H1 (cell line): ENCODE measurements around the gene NMRAL1. TPM values are rescaled to one million over a fixed set of nuclear protein-coding genes. Genes with fewer than 3 reads are reported as not detected.

Experiments
- CTCF ChIA-PET: fragments of 300-600 bp; sonication (Branson Sonifier 250); formaldehyde crosslinking; loops from one replicate; lab custom pipeline; 2021; ENCODE audit not compliant: partially characterized antibody; lab: Charles Lee
- POLR2A ChIA-PET: fragments of 300-600 bp; sonication (Branson Sonifier 250); formaldehyde crosslinking; loops from one replicate; lab custom pipeline; 2021; ENCODE audit warnings: inconsistent platforms; ENCODE audit not compliant: partially characterized antibody; lab: Charles Lee
- DNase-seq, 2 experiments: peaks; one replicate each; pipeline versions ENCODE4 v3.0.0 to v3.0.0-alpha.2; 2010 to 2022; ENCODE audit warnings: low spot score in 2 of 2, low read depth in 1 of 2, mixed read lengths in 1 of 2
- FAIRE-seq: peaks from 2 replicates; lab custom pipeline; 2011; peaks lifted over from hg19 to GRCh38; lab: Jason Lieb, UNC
- H2AFZ ChIP-seq: 2 replicates; pipeline ENCODE4 v1.8.1; 2012; ENCODE audit warnings: low read length, inconsistent platforms
- H2AK5ac ChIP-seq: 2 replicates; pipeline ENCODE4 v1.6.1; 2013; ENCODE audit warnings: low read depth, low read length
- H2BK120ac ChIP-seq: replicated peaks from 2 replicates; pipeline ENCODE3; 2013; ENCODE audit warnings: low read depth, low read length, inconsistent platforms
- H2BK12ac ChIP-seq: 2 replicates; pipeline ENCODE4 v1.6.1; 2013; ENCODE audit warnings: low read depth, low read length
- H2BK15ac ChIP-seq: 2 replicates; pipeline ENCODE4 v1.6.1; 2013; ENCODE audit warnings: low read length
- H2BK20ac ChIP-seq: 2 replicates; pipeline ENCODE4 v1.6.1; 2013; ENCODE audit warnings: low read length
- H2BK5ac ChIP-seq: 2 replicates; pipeline ENCODE4 v1.6.1; 2013; ENCODE audit warnings: low read depth, low read length
- H3K14ac ChIP-seq: 2 replicates; pipeline ENCODE4 v1.6.1; 2013; ENCODE audit warnings: inconsistent platforms; ENCODE audit not compliant: insufficient read length
- H3K18ac ChIP-seq: 2 replicates; pipeline ENCODE4 v1.6.1; 2013; ENCODE audit warnings: low read length; ENCODE audit errors: extremely low read depth
- H3K23ac ChIP-seq: 2 replicates; pipeline ENCODE4 v1.6.1; 2013; ENCODE audit warnings: inconsistent platforms; ENCODE audit not compliant: insufficient read length
- H3K23me2 ChIP-seq: 2 replicates; pipeline ENCODE4 v1.6.1; 2013; ENCODE audit warnings: low read depth, low read length
- H3K27ac ChIP-seq: 2 replicates; pipeline ENCODE4 v1.6.1; 2011; ENCODE audit warnings: low read depth, low read length, inconsistent platforms
- H3K27me3 ChIP-seq, 4 experiments: replicated peaks in 1 of 4; 1 replicate in 1 of 4; 2 replicates in 3 of 4; pipeline versions ENCODE4 v1.6.1 to v1.8.1; 2011 to 2013; ENCODE audit warnings: low read length in 3 of 4, mild to moderate bottlenecking in 3 of 4, inconsistent platforms in 2 of 4, mixed read lengths in 2 of 4, moderate library complexity in 1 of 4; ENCODE audit not compliant: control insufficient read depth in 3 of 4, insufficient read depth in 3 of 4; ENCODE audit errors: extremely low read depth in 1 of 4
- H3K36me3 ChIP-seq, 4 experiments: 2 replicates each; pipeline versions ENCODE4 v1.6.1 to v1.8.1; 2011 to 2013; ENCODE audit warnings: mild to moderate bottlenecking in 4 of 4, low read length in 3 of 4, moderate library complexity in 2 of 4, control low read depth in 1 of 4, inconsistent platforms in 1 of 4; ENCODE audit not compliant: insufficient read depth in 4 of 4, control insufficient read depth in 2 of 4
- H3K4ac ChIP-seq: replicated peaks from 2 replicates; pipeline ENCODE3; 2013; ENCODE audit warnings: low read length, low read depth, mixed read lengths, inconsistent platforms; ENCODE audit not compliant: insufficient read length
- H3K4me1 ChIP-seq, 4 experiments: replicated peaks in 1 of 4; 1 replicate in 1 of 4; 2 replicates in 3 of 4; pipeline versions ENCODE4 v1.6.1 to v1.8.1; 2011 to 2013; ENCODE audit warnings: low read length in 3 of 4, inconsistent platforms in 2 of 4, mixed read lengths in 1 of 4; ENCODE audit not compliant: insufficient read depth in 4 of 4, control insufficient read depth in 3 of 4
- H3K4me2 ChIP-seq, 2 experiments: 2 replicates each; pipeline versions ENCODE4 v1.6.1 to v1.8.1; 2011 to 2013; ENCODE audit warnings: low read depth in 2 of 2, low read length in 2 of 2, control low read depth in 1 of 2, inconsistent platforms in 1 of 2, mild to moderate bottlenecking in 1 of 2; ENCODE audit not compliant: insufficient read depth in 1 of 2
- H3K4me3 ChIP-seq, 4 experiments: fragments of 200-600, 300-600 bp in 1 of 4; sonication (generic), shearing (Covaris generic), sonication (Bioruptor Twin) in 1 of 4; 2 replicates each; pipeline versions ENCODE4 v1.5.1 to v1.8.1; 2011 to 2016; ENCODE audit warnings: low read length in 4 of 4, low read depth in 3 of 4, control low read depth in 2 of 4, inconsistent platforms in 2 of 4, mild to moderate bottlenecking in 2 of 4, mixed read lengths in 1 of 4, moderate library complexity in 1 of 4; ENCODE audit not compliant: insufficient read depth in 2 of 4; ENCODE audit errors: extremely low read depth in 1 of 4
- H3K56ac ChIP-seq: replicated peaks from 2 replicates; pipeline ENCODE3; 2013; ENCODE audit warnings: low read depth, mild to moderate bottlenecking, mixed read lengths, low read length, inconsistent platforms; ENCODE audit not compliant: insufficient read length
- H3K79me1 ChIP-seq: 2 replicates; pipeline ENCODE4 v1.6.1; 2013; ENCODE audit warnings: low read depth, low read length, control low read depth
- H3K79me2 ChIP-seq, 2 experiments: 2 replicates each; pipeline versions ENCODE4 v1.6.1 to v1.8.1; 2012 to 2013; ENCODE audit warnings: low read length in 2 of 2, mild to moderate bottlenecking in 2 of 2, inconsistent platforms in 1 of 2; ENCODE audit not compliant: insufficient read depth in 2 of 2, control insufficient read depth in 1 of 2
- H3K9ac ChIP-seq, 4 experiments: replicated peaks in 1 of 4; 1 replicate in 1 of 4; 2 replicates in 3 of 4; pipeline versions ENCODE4 v1.6.1 to v1.8.1; 2011 to 2013; ENCODE audit warnings: low read depth in 3 of 4, low read length in 3 of 4, control low read depth in 2 of 4, mild to moderate bottlenecking in 2 of 4, moderate library complexity in 2 of 4, inconsistent platforms in 1 of 4; ENCODE audit errors: extremely low read depth in 1 of 4
- H3K9me3 ChIP-seq, 2 experiments: 2 replicates each; pipeline versions ENCODE4 v1.6.1 to v1.8.1; 2012 to 2013; ENCODE audit warnings: mild to moderate bottlenecking in 2 of 2, moderate library complexity in 2 of 2, control low read depth in 1 of 2, inconsistent platforms in 1 of 2, low read depth in 1 of 2, low read length in 1 of 2, mixed read lengths in 1 of 2; ENCODE audit not compliant: insufficient read depth in 2 of 2
- H4K20me1 ChIP-seq, 2 experiments: replicated peaks in 1 of 2; 2 replicates each; pipeline versions ENCODE3 to v1.8.1; 2011 to 2013; ENCODE audit warnings: inconsistent platforms in 2 of 2, low read length in 2 of 2, mild to moderate bottlenecking in 1 of 2; ENCODE audit not compliant: insufficient read depth in 2 of 2, control insufficient read depth in 1 of 2
- H4K5ac ChIP-seq: 2 replicates; pipeline ENCODE4 v1.6.1; 2013; ENCODE audit warnings: low read length, low read depth, mixed read lengths, inconsistent platforms; ENCODE audit not compliant: insufficient read length
- H4K8ac ChIP-seq: 2 replicates; pipeline ENCODE4 v1.8.0; 2013; ENCODE audit warnings: mild to moderate bottlenecking, moderate library complexity, low read length, inconsistent platforms; ENCODE audit not compliant: insufficient read depth; ENCODE audit errors: extremely low read depth
- H4K91ac ChIP-seq: replicated peaks from 2 replicates; pipeline ENCODE3; 2013; ENCODE audit warnings: low read length, mixed read lengths, inconsistent platforms; ENCODE audit not compliant: insufficient read length
- ATF2 ChIP-seq: IDR thresholded peaks from 2 replicates; pipeline ENCODE4 v1.6.1; 2012; ENCODE audit warnings: low read length, inconsistent platforms
- CREB1 ChIP-seq: IDR thresholded peaks from 2 replicates; pipeline ENCODE4 v1.6.1; 2012; ENCODE audit warnings: inconsistent platforms
- CTBP2 ChIP-seq: IDR thresholded peaks from 2 replicates; pipeline ENCODE4 v1.7.0; 2011; ENCODE audit warnings: borderline replicate concordance, mild to moderate bottlenecking, moderate library complexity, mixed read lengths, low read length; ENCODE audit not compliant: insufficient read depth, insufficient read length
- GTF2F1 ChIP-seq: IDR thresholded peaks from 2 replicates; pipeline ENCODE4 v1.6.1; 2012; ENCODE audit warnings: low read depth, low read length, improper control_type of control experiment, borderline replicate concordance
- RBBP5 ChIP-seq: IDR thresholded peaks from 2 replicates; pipeline ENCODE4 v1.7.1; 2012; ENCODE audit warnings: low read depth, mild to moderate bottlenecking, inconsistent platforms, low read length, moderate library complexity, borderline replicate concordance
- SIN3A ChIP-seq, 2 experiments: IDR thresholded peaks in 1 of 2; conservative IDR thresholded peaks in 1 of 2; 2 replicates each; pipeline ENCODE4 v1.6.1; 2011 to 2012; ENCODE audit warnings: low read length in 2 of 2, improper control_type of control experiment in 1 of 2, low read depth in 1 of 2, mild to moderate bottlenecking in 1 of 2
- SP4 ChIP-seq: IDR thresholded peaks from 2 replicates; pipeline ENCODE4 v1.6.1; 2012; ENCODE audit warnings: low read length, inconsistent platforms
- SUZ12 ChIP-seq: fragments of 200-600 bp; sonication (generic); IDR thresholded peaks from 2 replicates; pipeline ENCODE4 v1.6.1; 2012; ENCODE audit warnings: mild to moderate bottlenecking, inconsistent platforms, low read length, moderate library complexity, mixed read lengths
- TAF7 ChIP-seq: optimal IDR thresholded peaks from 2 replicates; pipeline ENCODE3; 2011; ENCODE audit warnings: low read depth, mild to moderate bottlenecking, inconsistent platforms, low read length, moderate library complexity, borderline replicate concordance
- TCF12 ChIP-seq: IDR thresholded peaks from 2 replicates; pipeline ENCODE4 v1.6.1; 2011; ENCODE audit warnings: low read depth, mild to moderate bottlenecking, low read length
- WGBS, 2 experiments: shearing (Covaris generic) in 1 of 2; methylation state at CpG; one replicate each; pipeline versions ENCODE4 v1.1.6 to v1.1.7; 2013 to 2015; ENCODE audit warnings: low lambda C conversion rate in 2 of 2, mixed read lengths in 2 of 2, inconsistent platforms in 1 of 2, low coverage in 1 of 2, missing lambda C conversion rate in 1 of 2; ENCODE audit not compliant: insufficient replicate concordance in 2 of 2, insufficient coverage in 1 of 2, insufficient read length in 1 of 2; ENCODE audit errors: extremely low coverage in 1 of 2, missing lambda C conversion rate in 1 of 2; 5-methylcytosine and 5-hydroxymethylcytosine counted together
- polyA plus RNA-seq, 7 experiments: library from polyadenylated mRNA; depleted of rRNA in 3 of 7; stranded (reverse) in 5 of 7; unstranded in 2 of 7; fragments of >200 nt in 5 of 7; fragments of 200-250 nt in 2 of 7; gene quantifications; 1 replicate in 5 of 7; 2 replicates in 1 of 7; 4 replicates in 1 of 7; pipeline versions ENCODE4 v1.2.1 to v1.2.3, GENCODE V29; 2011 to 2013; ENCODE audit warnings: missing spikeins in 2 of 7, mixed read lengths in 2 of 7
- total RNA-seq: library from RNA; stranded (reverse); fragmentation: NEBNext Ultra II Directional; extraction: Animal tissue kit (Norgen Biotek cat#: 25700); gene quantifications from 2 replicates; pipeline ENCODE4 v1.2.1, GENCODE V29; 2021

The NMRAL1 gene
- total and polyA plus RNA-seq, 2 of the 8 experiments (the other 6 are each of a cell fraction or from before 2014, with no cell fraction given): 66.8 to 143 TPM

GRCh38 chr16:4519274-4520058 is 45.0 kb upstream of the NMRAL1 start:
- no peaks in the 10 kb centered on the region for H3K36me3 ChIP-seq
- FAIRE-seq: no peak
- no peak overlapping the region for H2BK15ac ChIP-seq
- H3K23ac ChIP-seq: no peak overlapping the region
- peaks cover 4 to 8% of the 10 kb centered on the region in 2 experiments for H4K20me1 ChIP-seq
- H3K79me1 ChIP-seq: peaks cover 5% of the 10 kb centered on the region
- H2BK5ac ChIP-seq: 0 out of 2 replicates have a peak overlapping the region, but pooled peaks have one; percentile 12
- no peak overlapping the region for H3K18ac ChIP-seq
- no peak overlapping the region for H3K9ac ChIP-seq
- H3K79me2 ChIP-seq: peaks cover 3 to 4% of the 10 kb centered on the region in 2 experiments; a peak in 1 of 4 replicates
- H3K4ac ChIP-seq: no peak overlapping the region
- ChIA-PET CTCF (interaction anchor here (0.6 to 35.4 kb wide), 14 partner anchors 10 to 335 kb away, joined by 3 to 968 read pairs (median 8); partner anchors contain the start of genes C16orf96, CDIP1 and MGRN1), POLR2A (interaction anchor here (0.9 to 2.6 kb wide), 4 partner anchors 10 to 48 kb away, joined by 3 to 8 read pairs (median 6); partner anchors contain the start of gene CDIP1)
- no peak overlapping the region for H2BK20ac ChIP-seq
- H2BK12ac ChIP-seq: no peak overlapping the region
- H4K91ac ChIP-seq: no peak overlapping the region
- H3K56ac ChIP-seq: no peak overlapping the region
- no peaks in the 10 kb centered on the region for H3K27me3 ChIP-seq
- 83% methylated on average over 15 of the region's 15 CpGs; no CpG with 5 or more reads in 1 of the 2 experiments for WGBS, 2 experiments
- peak overlapping the region; percentile 66; the same call in 1 of the 2 replicates for H2AK5ac ChIP-seq
- H3K23me2 ChIP-seq: no peaks in the 10 kb centered on the region
- no peaks in the 10 kb centered on the region for H3K9me3 ChIP-seq
- no peak overlapping the region for H3K27ac ChIP-seq
- H3K4me3 ChIP-seq: no peak overlapping the region
- H3K4me1 ChIP-seq: peaks cover 0 to 22% (median 16%) of the 10 kb centered on the region in 4 experiments; a peak in 6 of 7 replicates
- H4K8ac ChIP-seq: no peak overlapping the region
- no peak overlapping the region for H2AFZ ChIP-seq
- no peak overlapping the region for H3K4me2 ChIP-seq
- H2BK120ac ChIP-seq: no peak overlapping the region
- no peak overlapping the region for H4K5ac ChIP-seq
- no peak for DNase-seq
- no peak overlapping the region for H3K14ac ChIP-seq
- no peak for TF ChIP-seq CREB1
- no peak for TF ChIP-seq GTF2F1
- TF ChIP-seq SIN3A (conservative IDR thresholded peaks at IDR 0.05 in 1 of 2, IDR thresholded peaks at IDR 0.05 in 1 of 2; ENCODE audit: low read depth in 1 of 2, low read length in 2 of 2): no peak
- TF ChIP-seq CTBP2: no peak
- no peak for TF ChIP-seq ATF2
- TF ChIP-seq RBBP5: no peak
- no peak for TF ChIP-seq SP4
- TF ChIP-seq TCF12: no peak
- no peak for TF ChIP-seq TAF7
- no peak for TF ChIP-seq SUZ12
